ENCODE measurements around the gene AUTS2. TPM values are rescaled to one million over a fixed set of nuclear protein-coding genes. Genes with fewer than 3 reads are reported as not detected.

The AUTS2 gene
- total RNA-seq, 2 donors from 2014 or later: 2.9 to 7.9 TPM

- Mint-ChIP-seq H3K27me3 (ENCODE audit: low read depth) (no peaks in the 10 kb centered on the region), H3K4me3 (peak overlapping the region; percentile 23 to 70), H3K27ac (peak overlapping the region; percentile 80), H3K9me3 (peaks cover 0 to 2% of the 10 kb centered on the region in 2 donors), H3K36me3 (ENCODE audit: insufficient read depth in 2 of 2) (no peaks in the 10 kb centered on the region), H3K4me1 (ENCODE audit: low read depth) (peaks cover 9% of the 10 kb centered on the region)
- ATAC-seq (replicated peaks in 1 of 2) (peak in 1 of 2 donors; percentile 12), DNase-seq (no peak)
Measured at GRCh38 chr7:70787286-70787685, 1189.0 kb downstream of the AUTS2 start.

DNA sequence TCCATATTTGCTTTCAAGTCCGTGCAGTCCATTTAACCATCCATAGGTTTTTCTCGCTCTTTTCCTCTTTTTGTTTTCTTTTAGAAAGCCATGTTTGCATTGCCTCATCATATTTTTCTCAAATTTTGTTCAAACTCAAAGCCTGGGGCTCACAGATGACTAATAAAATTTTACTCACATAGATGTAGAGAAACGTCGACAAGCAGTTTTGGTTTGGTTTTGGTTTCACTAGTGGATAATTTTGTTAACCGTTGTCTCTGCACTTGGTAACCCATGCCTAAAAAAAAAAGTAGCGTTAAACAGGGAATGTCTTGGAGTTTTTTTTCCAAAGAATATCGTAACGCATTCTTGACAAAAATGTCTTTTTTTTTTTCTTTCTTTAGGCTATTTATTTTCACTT is 1189.5 kb downstream of the AUTS2 start:
- Mint-ChIP-seq H3K4me3 (peak overlapping the region; percentile 23 to 70), H3K36me3 (ENCODE audit: insufficient read depth in 2 of 2) (no peaks in the 10 kb centered on the region), H3K27ac (peak overlapping the region; percentile 80), H3K4me1 (ENCODE audit: low read depth) (peaks cover 9% of the 10 kb centered on the region), H3K27me3 (ENCODE audit: low read depth) (no peaks in the 10 kb centered on the region), H3K9me3 (peaks cover 0 to 2% of the 10 kb centered on the region in 2 donors)
- DNase-seq (no peak), ATAC-seq (replicated peaks in 1 of 2) (peak; percentile 56)

DNA sequence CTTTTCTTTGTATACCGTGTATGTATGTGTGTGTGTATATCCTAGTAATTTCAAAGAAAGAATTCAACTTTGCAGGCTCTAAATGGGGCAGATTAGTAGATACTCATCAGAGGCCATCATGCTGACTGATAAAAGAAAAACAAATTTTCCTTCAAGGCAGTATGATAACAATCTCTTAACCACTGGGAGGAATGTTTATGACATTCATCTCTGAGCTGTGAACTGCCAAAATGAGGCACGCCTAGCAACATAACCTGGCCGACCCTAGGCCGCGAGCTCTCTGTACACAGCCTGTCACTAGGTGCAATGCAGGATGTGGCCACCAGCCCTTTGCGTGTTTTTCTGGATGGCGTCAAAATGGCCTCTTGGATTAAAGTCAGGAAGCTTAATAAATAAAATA is 1190.0 kb downstream of the AUTS2 start:
- peak; percentile 91 to 97 for ATAC-seq (replicated peaks in 1 of 2)
- Mint-ChIP-seq H3K36me3 (ENCODE audit: insufficient read depth in 2 of 2) (no peaks in the 10 kb centered on the region), H3K4me1 (ENCODE audit: low read depth) (peaks cover 9% of the 10 kb centered on the region), H3K9me3 (peaks cover 0 to 2% of the 10 kb centered on the region in 2 donors), H3K27ac (peak overlapping the region; percentile 80), H3K4me3 (peak overlapping the region in 1 of 2 donors; percentile 70), H3K27me3 (ENCODE audit: low read depth) (no peaks in the 10 kb centered on the region)
- DNase-seq: peak; percentile 26 to 45

DNA sequence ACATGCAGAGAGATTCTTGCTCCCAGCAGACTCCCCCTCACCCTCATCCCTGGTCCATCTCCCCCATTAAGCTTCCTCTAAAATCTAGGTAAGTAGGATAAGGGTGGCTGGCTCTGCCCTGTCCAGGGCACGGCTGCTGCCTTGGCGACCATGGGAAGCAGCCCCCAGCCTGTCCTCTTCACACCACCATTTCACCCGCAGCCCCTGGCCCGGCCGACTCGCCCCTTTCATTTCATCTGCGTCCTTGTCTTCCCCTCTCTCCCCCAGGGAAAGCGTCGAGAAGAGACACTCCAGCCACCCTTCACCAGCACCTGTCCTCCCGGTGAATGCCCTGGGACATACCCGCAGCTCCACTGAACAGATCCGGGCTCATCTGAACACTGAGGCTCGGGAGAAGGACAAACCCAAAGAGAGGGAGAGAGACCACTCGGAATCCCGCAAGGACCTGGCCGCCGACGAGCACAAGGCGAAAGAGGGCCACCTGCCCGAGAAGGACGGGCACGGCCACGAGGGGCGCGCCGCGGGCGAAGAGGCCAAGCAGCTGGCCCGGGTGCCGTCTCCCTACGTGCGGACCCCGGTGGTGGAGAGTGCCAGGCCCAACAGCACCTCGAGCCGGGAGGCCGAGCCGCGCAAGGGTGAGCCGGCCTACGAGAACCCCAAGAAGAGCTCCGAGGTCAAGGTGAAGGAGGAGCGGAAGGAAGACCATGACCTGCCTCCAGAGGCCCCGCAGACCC is 1191.4 kb downstream of the AUTS2 start:
- Mint-ChIP-seq H3K36me3 (ENCODE audit: insufficient read depth in 2 of 2) (no peaks in the 10 kb centered on the region), H3K4me1 (ENCODE audit: low read depth) (peaks cover 9% of the 10 kb centered on the region), H3K4me3 (no peak overlapping the region), H3K27ac (no peak overlapping the region), H3K27me3 (ENCODE audit: low read depth) (no peaks in the 10 kb centered on the region), H3K9me3 (peaks cover 0 to 2% of the 10 kb centered on the region in 2 donors)
- DNase-seq: no peak
- no peak for ATAC-seq (replicated peaks in 1 of 2)

DNA sequence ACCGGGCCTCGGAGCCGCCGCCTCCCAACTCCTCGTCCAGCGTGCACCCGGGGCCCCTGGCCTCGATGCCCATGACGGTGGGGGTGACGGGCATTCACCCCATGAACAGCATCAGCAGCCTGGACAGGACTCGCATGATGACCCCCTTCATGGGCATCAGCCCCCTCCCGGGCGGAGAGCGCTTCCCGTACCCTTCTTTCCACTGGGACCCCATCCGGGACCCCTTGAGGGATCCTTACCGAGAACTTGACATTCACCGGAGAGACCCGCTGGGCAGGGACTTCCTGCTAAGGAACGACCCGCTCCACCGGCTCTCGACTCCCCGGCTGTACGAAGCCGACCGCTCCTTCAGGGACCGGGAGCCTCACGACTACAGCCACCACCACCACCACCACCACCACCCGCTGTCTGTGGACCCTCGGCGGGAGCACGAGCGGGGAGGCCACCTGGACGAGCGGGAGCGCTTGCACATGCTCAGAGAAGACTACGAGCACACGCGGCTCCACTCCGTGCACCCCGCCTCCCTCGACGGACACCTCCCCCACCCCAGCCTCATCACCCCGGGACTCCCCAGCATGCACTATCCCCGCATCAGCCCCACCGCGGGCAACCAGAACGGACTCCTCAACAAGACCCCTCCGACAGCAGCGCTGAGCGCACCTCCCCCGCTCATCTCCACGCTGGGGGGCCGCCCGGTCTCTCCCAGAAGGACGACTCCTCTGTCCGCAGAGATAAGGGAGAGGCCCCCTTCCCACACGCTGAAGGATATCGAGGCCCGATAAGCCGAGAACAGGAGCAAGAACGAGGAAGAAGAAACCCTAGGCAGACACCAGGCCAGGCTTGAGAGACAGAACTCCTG is 1192.2 kb downstream of the AUTS2 start:
- ATAC-seq (replicated peaks in 1 of 2) (no peak), DNase-seq (no peak)
- no peaks in the 10 kb centered on the region for H3K36me3 Mint-ChIP-seq (ENCODE audit: insufficient read depth in 2 of 2)
- H3K27me3 Mint-ChIP-seq (ENCODE audit: low read depth): no peaks in the 10 kb centered on the region
- peaks cover 0 to 2% of the 10 kb centered on the region in 2 donors for H3K9me3 Mint-ChIP-seq
- H3K27ac Mint-ChIP-seq: no peak overlapping the region
- no peak overlapping the region for H3K4me3 Mint-ChIP-seq
- H3K4me1 Mint-ChIP-seq (ENCODE audit: low read depth): peaks cover 9% of the 10 kb centered on the region

- no peak overlapping the region for H3K4me3 Mint-ChIP-seq
- ATAC-seq (replicated peaks in 1 of 2): no peak
- peaks cover 9% of the 10 kb centered on the region for H3K4me1 Mint-ChIP-seq (ENCODE audit: low read depth)
- H3K27ac Mint-ChIP-seq: no peak overlapping the region
- no peaks in the 10 kb centered on the region for H3K27me3 Mint-ChIP-seq (ENCODE audit: low read depth)
- H3K36me3 Mint-ChIP-seq (ENCODE audit: insufficient read depth in 2 of 2): no peaks in the 10 kb centered on the region
- DNase-seq: no peak
- peaks cover 0 to 2% of the 10 kb centered on the region in 2 donors for H3K9me3 Mint-ChIP-seq
Measured at GRCh38 chr7:70791341-70791740, 1193.1 kb downstream of the AUTS2 start.

GRCh38 chr7:70793060-70793459 is 1194.8 kb downstream of the AUTS2 start:
- Mint-ChIP-seq H3K4me1 (ENCODE audit: low read depth) (peaks cover 15% of the 10 kb centered on the region), H3K27me3 (ENCODE audit: low read depth) (no peaks in the 10 kb centered on the region), H3K36me3 (ENCODE audit: insufficient read depth in 2 of 2) (no peaks in the 10 kb centered on the region), H3K4me3 (no peak overlapping the region), H3K27ac (no peak overlapping the region), H3K9me3 (peaks cover under 1 to 4% of the 10 kb centered on the region in 2 donors)
- DNase-seq (no peak), ATAC-seq (replicated peaks in 1 of 2) (no peak)

- no peaks in the 10 kb centered on the region for H3K27me3 Mint-ChIP-seq (ENCODE audit: low read depth)
- DNase-seq (no peak), ATAC-seq (replicated peaks in 1 of 2) (no peak)
- H3K27ac Mint-ChIP-seq: no peak overlapping the region
- H3K4me1 Mint-ChIP-seq (ENCODE audit: low read depth): peaks cover 10% of the 10 kb centered on the region
- peaks cover 2 to 5% of the 10 kb centered on the region in 2 donors for H3K9me3 Mint-ChIP-seq
- no peak overlapping the region for H3K4me3 Mint-ChIP-seq
- no peaks in the 10 kb centered on the region for H3K36me3 Mint-ChIP-seq (ENCODE audit: insufficient read depth in 2 of 2)
Measured at GRCh38 chr7:70793821-70794220, 1195.5 kb downstream of the AUTS2 start.

- ATAC-seq (replicated peaks in 1 of 2): no peak
Measured at GRCh38 chr7:70794962-70795361, 1196.7 kb downstream of the AUTS2 start.

GRCh38 chr7:70795948-70796347 is 1197.7 kb downstream of the AUTS2 start:
- Mint-ChIP-seq H3K4me3 (no peak overlapping the region), H3K9me3 (peaks cover 2 to 12% of the 10 kb centered on the region in 2 donors), H3K27me3 (ENCODE audit: low read depth) (no peaks in the 10 kb centered on the region), H3K4me1 (ENCODE audit: low read depth) (peaks cover 6% of the 10 kb centered on the region), H3K36me3 (ENCODE audit: insufficient read depth in 2 of 2) (peaks cover 6 to 10% of the 10 kb centered on the region in 2 donors), H3K27ac (no peak overlapping the region)
- ATAC-seq (replicated peaks in 1 of 2) (no peak), DNase-seq (no peak)

More at GRCh38 chr7:70794962-70795361, 1196.7 kb downstream of the AUTS2 start:
- Mint-ChIP-seq H3K4me3 (no peak overlapping the region), H3K9me3 (peaks cover 2 to 6% of the 10 kb centered on the region in 2 donors), H3K27ac (no peak overlapping the region), H3K4me1 (ENCODE audit: low read depth) (peaks cover 6% of the 10 kb centered on the region), H3K27me3 (ENCODE audit: low read depth) (no peaks in the 10 kb centered on the region), H3K36me3 (ENCODE audit: insufficient read depth in 2 of 2) (peaks cover 0 to 4% of the 10 kb centered on the region in 2 donors)
- no peak for DNase-seq

DNA sequence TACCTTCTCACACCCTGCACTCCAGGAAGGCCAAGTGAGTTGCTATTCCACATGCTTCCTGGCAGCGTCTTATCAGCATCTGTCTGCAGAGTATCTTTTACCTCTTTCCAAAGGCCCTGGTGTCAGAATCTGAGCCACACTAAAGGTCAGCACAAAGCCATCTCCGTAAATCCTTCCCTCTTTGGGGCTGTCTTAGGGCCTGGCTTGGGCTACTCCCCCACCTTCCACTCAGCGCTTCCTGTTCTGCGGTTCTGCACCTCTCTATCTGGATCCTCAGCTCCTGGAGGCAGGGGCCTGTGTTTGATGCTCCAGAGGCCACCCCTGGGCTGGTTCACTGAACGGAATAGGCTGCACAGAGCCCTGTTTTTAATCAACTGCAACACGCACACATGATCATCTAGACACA is 1198.8 kb downstream of the AUTS2 start:
- ATAC-seq (replicated peaks in 1 of 2) (peak in 1 of 2 donors; percentile 45), DNase-seq (no peak)
- Mint-ChIP-seq H3K27me3 (ENCODE audit: low read depth) (no peaks in the 10 kb centered on the region), H3K36me3 (ENCODE audit: insufficient read depth in 2 of 2) (peaks cover 9 to 14% of the 10 kb centered on the region in 2 donors), H3K27ac (peak overlapping the region; percentile 39), H3K4me1 (ENCODE audit: low read depth) (peaks cover 6% of the 10 kb centered on the region), H3K9me3 (peaks cover 6 to 19% of the 10 kb centered on the region in 2 donors), H3K4me3 (peak overlapping the region in 1 of 2 donors; percentile 34)

DNA sequence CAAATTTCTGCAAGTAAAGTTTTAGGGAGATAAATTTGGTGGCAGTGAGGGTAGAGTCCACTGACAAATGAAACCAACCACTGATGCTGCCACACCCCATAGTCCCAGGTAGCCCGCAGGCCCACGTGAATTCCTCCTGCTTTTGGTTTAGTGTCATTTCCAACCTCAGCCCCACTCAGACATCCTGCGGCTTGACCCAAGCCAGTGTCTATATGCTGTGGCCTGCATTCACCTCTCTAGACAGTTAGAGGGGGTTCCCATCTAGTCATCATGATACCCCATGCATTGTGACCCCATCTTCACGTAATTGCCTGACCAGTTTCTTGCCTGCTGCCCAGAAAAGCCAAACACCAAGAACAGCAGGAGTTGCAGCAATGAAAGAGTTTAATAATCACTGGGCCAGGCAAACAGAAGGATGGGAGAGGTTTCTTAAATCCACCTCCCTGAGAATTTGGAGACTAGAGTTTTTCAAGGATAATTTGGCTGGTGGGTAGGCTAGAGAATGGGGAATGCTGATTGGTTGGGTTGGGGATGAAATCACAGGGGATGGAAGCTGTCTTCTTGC is 1201.6 kb downstream of the AUTS2 start:
- no peaks in the 10 kb centered on the region for H3K27me3 Mint-ChIP-seq (ENCODE audit: low read depth)
- H3K4me3 Mint-ChIP-seq: no peak overlapping the region
- peaks cover 9 to 15% of the 10 kb centered on the region in 2 donors for H3K36me3 Mint-ChIP-seq (ENCODE audit: insufficient read depth in 2 of 2)
- no peak for ATAC-seq (replicated peaks in 1 of 2)
- H3K9me3 Mint-ChIP-seq: peaks cover 9 to 19% of the 10 kb centered on the region in 2 donors
- peaks cover 6% of the 10 kb centered on the region for H3K4me1 Mint-ChIP-seq (ENCODE audit: low read depth)
- DNase-seq: no peak
- H3K27ac Mint-ChIP-seq: no peak overlapping the region

GRCh38 chr7:70805360-70805759 is 1207.1 kb downstream of the AUTS2 start:
- Mint-ChIP-seq H3K9me3 (peaks cover 7 to 9% of the 10 kb centered on the region in 2 donors), H3K36me3 (ENCODE audit: insufficient read depth in 2 of 2) (peaks cover 6 to 8% of the 10 kb centered on the region in 2 donors), H3K4me1 (ENCODE audit: low read depth) (peaks cover 5% of the 10 kb centered on the region), H3K27me3 (ENCODE audit: low read depth) (no peaks in the 10 kb centered on the region), H3K4me3 (no peak overlapping the region), H3K27ac (no peak overlapping the region)
- DNase-seq (no peak), ATAC-seq (replicated peaks in 1 of 2) (no peak)

All from activated T-cell treated with anti-CD3 and anti-CD28 coated beads, Interleukin-2, amount 50 U/mL, for 72 hours (primary cell).